ENCODE measurements around the gene CYP4B1. TPM values are rescaled to one million over a fixed set of nuclear protein-coding genes. Genes with fewer than 3 reads are reported as not detected.
"Not testable (repeated sequence)": the region's sequence is repeated elsewhere in the genome, so short reads cannot be mapped to it uniquely, and the experiment has no call there.

CYP4B1 gene
- 243 TPM for total RNA-seq

DNA sequence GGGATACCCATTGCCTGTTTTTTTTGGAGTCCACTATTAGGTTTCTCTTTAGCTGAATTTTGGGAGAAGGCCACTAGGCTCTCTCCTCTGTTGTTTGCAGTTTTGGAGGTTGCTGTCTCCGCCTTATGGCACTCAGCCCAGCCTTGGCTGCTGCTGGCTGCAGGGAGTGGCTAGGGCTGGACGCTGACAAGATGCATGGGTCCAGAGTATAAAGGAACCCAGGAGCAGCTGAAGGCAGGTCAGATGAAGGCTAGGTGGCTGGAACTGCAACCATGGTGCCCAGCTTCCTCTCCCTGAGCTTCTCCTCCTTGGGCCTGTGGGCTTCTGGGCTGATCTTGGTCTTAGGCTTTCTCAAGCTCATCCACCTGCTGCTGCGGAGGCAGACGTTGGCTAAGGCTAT lies at the start of gene CYP4B1:
CYP4B1 (plus strand) TSS at position 237 of the 400 bp plus-strand sequence; CDS start at position 273, 36 bp downstream.
- Histone ChIP-seq H3K4me3 (peak within 1 kb of the TSS in 1 of 2 donors; percentile 28), H3K27ac (peak within 1 kb of the TSS in 1 of 2 donors; percentile 18), H3K9me3 (no peaks in the 10 kb centered on the region), H3K27me3 (no peaks in the 10 kb centered on the region), H3K36me3 (no peaks in the 10 kb centered on the region), H3K4me1 (no peaks in the 10 kb centered on the region)
- TF ChIP-seq, protein P1, sequence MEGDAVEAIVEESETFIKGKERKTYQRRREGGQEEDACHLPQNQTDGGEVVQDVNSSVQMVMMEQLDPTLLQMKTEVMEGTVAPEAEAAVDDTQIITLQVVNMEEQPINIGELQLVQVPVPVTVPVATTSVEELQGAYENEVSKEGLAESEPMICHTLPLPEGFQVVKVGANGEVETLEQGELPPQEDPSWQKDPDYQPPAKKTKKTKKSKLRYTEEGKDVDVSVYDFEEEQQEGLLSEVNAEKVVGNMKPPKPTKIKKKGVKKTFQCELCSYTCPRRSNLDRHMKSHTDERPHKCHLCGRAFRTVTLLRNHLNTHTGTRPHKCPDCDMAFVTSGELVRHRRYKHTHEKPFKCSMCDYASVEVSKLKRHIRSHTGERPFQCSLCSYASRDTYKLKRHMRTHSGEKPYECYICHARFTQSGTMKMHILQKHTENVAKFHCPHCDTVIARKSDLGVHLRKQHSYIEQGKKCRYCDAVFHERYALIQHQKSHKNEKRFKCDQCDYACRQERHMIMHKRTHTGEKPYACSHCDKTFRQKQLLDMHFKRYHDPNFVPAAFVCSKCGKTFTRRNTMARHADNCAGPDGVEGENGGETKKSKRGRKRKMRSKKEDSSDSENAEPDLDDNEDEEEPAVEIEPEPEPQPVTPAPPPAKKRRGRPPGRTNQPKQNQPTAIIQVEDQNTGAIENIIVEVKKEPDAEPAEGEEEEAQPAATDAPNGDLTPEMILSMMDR (IDR thresholded peaks at IDR 0.05): no peak
- intact Hi-C loops (cut with DNase I): no loop called here
- peak in 1 of 2 donors; percentile 75 for DNase-seq (ENCODE audit: low spot score in 2 of 2)

DNA sequence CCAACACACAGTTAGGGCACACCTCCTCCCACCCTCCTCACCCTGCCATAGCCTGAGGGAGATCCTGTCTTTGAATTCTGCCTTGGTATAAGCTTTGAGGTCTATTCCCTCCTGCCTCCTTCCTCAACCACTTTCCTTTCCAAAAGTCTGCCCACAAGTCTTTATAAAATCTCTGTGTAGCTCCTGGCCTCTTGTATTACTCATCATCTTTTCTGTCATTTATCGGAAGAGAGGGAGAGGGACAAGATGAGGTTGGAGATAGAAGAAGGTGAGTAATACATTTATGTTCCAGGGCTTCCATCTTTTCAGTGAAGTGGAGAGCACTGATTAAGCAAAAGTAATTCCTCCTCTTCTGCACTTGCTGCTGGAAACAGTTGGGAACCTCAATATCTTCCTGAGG lies 49.4 kb upstream of the CYP4B1 start:
- no peaks in the 10 kb centered on the region for H3K36me3 ChIP-seq
- DNase-seq (ENCODE audit: low spot score in 2 of 2): no peak
- H3K27me3 ChIP-seq: no peaks in the 10 kb centered on the region
- H3K4me1 ChIP-seq: no peaks in the 10 kb centered on the region
- no peaks in the 10 kb centered on the region for H3K9me3 ChIP-seq
- intact Hi-C loops (cut with DNase I): no loop called here
- H3K4me3 ChIP-seq: no peak overlapping the region
- TF ChIP-seq, protein P1 (IDR thresholded peaks at IDR 0.05): no peak
- no peak overlapping the region for H3K27ac ChIP-seq

DNA sequence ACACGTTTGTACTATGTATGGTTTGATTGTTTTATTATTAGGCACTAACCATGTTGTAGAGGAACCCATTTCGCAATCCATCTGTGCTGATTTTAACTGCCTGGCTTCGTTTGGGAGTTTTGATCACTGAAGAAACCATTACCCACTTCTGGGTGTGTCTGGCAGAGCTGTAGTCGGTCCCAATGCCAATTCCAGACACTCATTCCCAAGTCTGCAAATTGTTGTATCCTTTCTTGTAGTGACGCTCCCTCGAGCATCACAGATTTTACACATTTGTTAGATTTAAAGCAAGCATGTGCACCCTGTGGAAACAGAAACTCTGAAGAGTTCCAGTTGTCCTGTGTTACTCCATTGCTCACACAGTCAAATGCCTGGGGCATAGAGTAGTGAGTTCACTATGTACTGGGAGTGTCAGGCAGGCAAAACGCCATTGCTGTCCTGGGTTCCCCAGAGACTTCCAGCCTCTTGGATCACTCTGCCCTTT lies 48.9 kb upstream of the CYP4B1 start:
- H3K9me3 ChIP-seq: no peaks in the 10 kb centered on the region
- TF ChIP-seq, protein P1 (IDR thresholded peaks at IDR 0.05): no peak
- intact Hi-C loops (cut with DNase I): no loop called here
- H3K36me3 ChIP-seq: no peaks in the 10 kb centered on the region
- no peak for DNase-seq (ENCODE audit: low spot score in 2 of 2)
- no peaks in the 10 kb centered on the region for H3K4me1 ChIP-seq
- H3K27ac ChIP-seq: no peak overlapping the region
- no peaks in the 10 kb centered on the region for H3K27me3 ChIP-seq
- H3K4me3 ChIP-seq: no peak overlapping the region

DNA sequence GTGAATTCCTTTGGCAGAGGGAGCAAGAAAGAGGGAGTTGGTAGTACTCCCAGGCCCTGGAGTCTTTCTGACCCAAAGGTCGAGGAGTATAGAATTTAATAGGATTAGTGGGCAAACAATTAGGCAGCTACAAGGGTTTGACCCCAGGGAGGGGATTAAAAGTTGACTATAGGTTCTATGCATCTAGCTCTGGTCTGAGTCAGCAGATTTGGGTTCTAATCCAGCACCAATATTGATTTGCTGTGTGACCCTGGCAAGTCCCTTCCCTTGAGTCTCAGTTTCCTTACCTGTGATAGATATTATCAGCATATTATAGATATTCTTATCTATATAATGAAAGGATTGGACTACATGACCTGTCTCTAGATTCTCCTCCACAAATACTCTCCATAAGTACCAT lies 44.9 kb upstream of the CYP4B1 start:
- TF ChIP-seq, protein P1 (IDR thresholded peaks at IDR 0.05): no peak
- Histone ChIP-seq H3K27me3 (no peaks in the 10 kb centered on the region), H3K9me3 (no peaks in the 10 kb centered on the region), H3K36me3 (no peaks in the 10 kb centered on the region), H3K27ac (no peak overlapping the region), H3K4me1 (no peaks in the 10 kb centered on the region), H3K4me3 (no peak overlapping the region)
- DNase-seq (ENCODE audit: low spot score in 2 of 2): no peak
- intact Hi-C loops (cut with DNase I): no loop called here

DNA sequence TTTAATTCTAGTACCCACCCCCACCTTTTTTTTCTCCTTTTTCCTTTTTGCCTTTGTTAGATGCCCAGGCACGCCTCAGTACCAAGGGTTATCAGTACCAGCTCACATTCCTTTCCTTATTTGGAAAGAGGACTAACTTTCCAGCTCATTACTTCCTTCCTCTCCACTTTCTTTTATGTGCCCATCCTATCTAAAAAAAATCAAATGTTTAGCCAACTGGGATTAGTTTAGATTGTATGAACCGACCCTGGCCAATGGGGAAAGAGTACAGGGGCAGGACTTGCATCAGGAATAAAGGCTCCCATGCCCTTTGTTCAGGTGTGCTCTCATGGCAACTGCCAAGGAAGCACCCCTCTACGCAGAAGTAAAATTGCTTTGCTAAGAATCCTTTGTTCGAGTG lies 44.1 kb upstream of the CYP4B1 start:
- H3K4me1 ChIP-seq; H3K36me3 ChIP-seq; H3K4me3 ChIP-seq; H3K27me3 ChIP-seq; H3K27ac ChIP-seq; intact Hi-C loops (cut with DNase I); DNase-seq (ENCODE audit: low spot score in 2 of 2); H3K9me3 ChIP-seq: not testable (repeated sequence)

DNA sequence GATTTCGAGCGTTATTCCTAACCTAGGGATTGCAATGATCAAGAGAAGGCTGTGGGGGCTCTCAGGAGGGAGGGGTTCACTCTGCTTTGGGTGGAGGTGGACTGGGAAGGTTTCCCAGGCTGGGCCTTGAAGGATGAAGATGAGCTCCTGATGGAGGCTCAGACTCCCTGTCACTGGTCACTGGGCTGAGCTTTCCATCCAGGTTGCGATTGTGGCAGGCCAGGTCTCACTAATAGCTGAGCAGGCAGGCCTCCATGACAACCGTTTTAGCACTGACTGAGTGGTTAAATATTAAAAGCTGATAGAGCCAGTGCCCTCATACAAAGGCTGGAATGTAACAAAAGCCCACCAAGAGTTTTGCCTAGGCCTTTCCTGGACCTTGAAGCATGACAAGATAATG lies 43.7 kb upstream of the CYP4B1 start:
- Histone ChIP-seq H3K36me3 (no peaks in the 10 kb centered on the region), H3K4me1 (no peaks in the 10 kb centered on the region), H3K27me3 (no peaks in the 10 kb centered on the region), H3K9me3 (no peaks in the 10 kb centered on the region), H3K27ac (no peak overlapping the region), H3K4me3 (no peak overlapping the region)
- intact Hi-C loops (cut with DNase I): no loop called here
- TF ChIP-seq, protein P1 (IDR thresholded peaks at IDR 0.05): no peak
- DNase-seq (ENCODE audit: low spot score in 2 of 2): no peak

All from ascending aorta (tissue), 2 donors.